Gastroesophageal sphincter (tissue), 4 donors: ENCODE data around the gene MYT1. TPM values are rescaled to one million over a fixed set of nuclear protein-coding genes. Genes with fewer than 3 reads are reported as not detected.

Experiments used
- ATAC-seq: fragments of 150-250 bp; one replicate; pipeline ENCODE4 v1.9.1; 2016; ENCODE audit warnings: mild to moderate bottlenecking, moderate library complexity
- H3K27ac ChIP-seq, 4 donors: fragments of 200-600 bp; sonication (generic) in 3 of 4; 1 replicate in 3 of 4; 2 replicates in 1 of 4; pipeline ENCODE4 v1.5.1; 2016 to 2019
- H3K27me3 ChIP-seq: fragments of 200-600 bp; sonication (generic); one replicate; pipeline ENCODE4 v1.5.1; 2019
- H3K36me3 ChIP-seq, 2 donors: fragments of 200-600 bp; sonication (generic); one replicate each; pipeline ENCODE4 v1.5.1; 2019; ENCODE audit warnings: control low read depth in 1 of 2
- H3K4me1 ChIP-seq, 3 donors: fragments of 200-600 bp; sonication (generic); 1 replicate in 2 of 3; 2 replicates in 1 of 3; pipeline ENCODE4 v1.5.1; 2016 to 2019; ENCODE audit warnings: control low read depth in 2 of 3
- H3K4me3 ChIP-seq, 2 donors: fragments of 200-600 bp; sonication (generic); one replicate each; pipeline ENCODE4 v1.5.1; 2019; ENCODE audit warnings: mild to moderate bottlenecking in 1 of 2, moderate library complexity in 1 of 2
- H3K9me3 ChIP-seq, 3 donors: fragments of 200-600 bp; sonication (generic); one replicate each; pipeline ENCODE4 v1.5.1; 2017 to 2019; ENCODE audit warnings: control low read depth in 2 of 3
- EP300 ChIP-seq: sonication (generic); formaldehyde crosslinking; IDR thresholded peaks from one replicate; pipeline ENCODE4 v1.6.1; 2017; ENCODE audit warnings: antibody characterized with exemption, mild to moderate bottlenecking
- POLR2A ChIP-seq, 2 donors: fragments of 450-650 bp; IDR thresholded peaks; one replicate each; pipeline ENCODE4 v1.6.1; 2017; ENCODE audit warnings: antibody characterized with exemption in 2 of 2, mild to moderate bottlenecking in 2 of 2, moderate library complexity in 1 of 2
- POLR2AphosphoS5 ChIP-seq: sonication (generic); formaldehyde crosslinking; IDR thresholded peaks from one replicate; pipeline ENCODE4 v1.6.1; 2017; ENCODE audit warnings: antibody characterized with exemption
- WGBS, 2 donors: methylation state at CpG; one replicate each; pipeline ENCODE4 v1.1.5; 2018; ENCODE audit warnings: low coverage in 1 of 2; 5-methylcytosine and 5-hydroxymethylcytosine counted together
- total RNA-seq, 4 donors: library from RNA; depleted of rRNA; stranded (reverse); fragments of >200 nt; gene quantifications; one replicate each; pipeline ENCODE4 v1.1.0, GENCODE V29; 2016
- TF ChIP-seq, protein P1 (sequence below), 4 experiments: fragments of 200-600 bp in 2 of 4; fragments of 450-650 bp in 2 of 4; sonication (generic) in 1 of 4; IDR thresholded peaks; one replicate each; pipeline ENCODE4 v1.5.1; 2017 to 2019; ENCODE audit warnings: antibody characterized with exemption in 4 of 4, mild to moderate bottlenecking in 2 of 4, moderate library complexity in 2 of 4

The MYT1 gene
- total RNA-seq, 4 donors from 2014 or later = 0.04 to 0.27 TPM; not detected in 2

DNA sequence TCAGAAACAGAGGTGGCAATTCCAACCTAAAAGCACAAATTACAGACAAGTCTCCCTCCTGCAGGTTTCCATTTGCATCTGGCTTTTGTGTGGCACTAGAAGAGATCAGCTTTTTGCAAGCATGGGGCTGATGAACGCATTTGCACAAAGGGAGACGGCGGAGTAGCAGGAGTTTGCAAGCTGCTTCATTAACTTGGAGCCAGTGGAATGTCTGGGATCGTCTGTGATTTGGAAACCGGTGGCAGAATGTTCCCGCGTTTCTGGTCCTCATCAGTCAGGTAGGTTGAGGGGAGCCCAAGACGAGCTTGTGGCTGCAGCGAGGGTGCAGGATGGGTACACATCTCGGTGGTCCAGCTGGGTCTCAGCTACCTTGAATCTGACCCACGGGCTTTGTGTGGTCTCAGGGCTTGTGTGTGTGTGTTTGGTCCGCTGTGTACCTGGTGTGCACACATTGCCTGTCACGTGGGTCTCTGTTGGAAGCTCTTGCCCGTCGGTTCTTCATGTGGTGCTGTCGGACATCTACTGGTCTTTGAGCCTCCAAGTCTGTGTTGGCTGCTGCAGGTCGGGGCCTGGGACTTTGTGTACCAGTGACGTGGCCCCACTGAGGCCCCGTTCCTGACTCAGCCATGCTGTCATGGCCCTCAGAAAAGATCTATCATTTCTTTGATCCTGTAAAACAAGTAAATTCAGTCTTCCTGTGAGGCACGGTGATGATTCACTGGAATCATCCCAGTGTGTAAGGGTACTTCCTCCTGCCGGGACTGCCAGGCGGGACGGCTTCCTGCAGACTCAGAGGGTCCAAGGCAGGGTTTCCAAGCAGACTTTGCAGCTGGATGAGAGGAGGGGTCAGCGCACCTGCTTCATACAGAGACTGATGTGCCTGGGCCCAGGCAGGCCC is 12.4 kb upstream of the MYT1 start:
- no peak for ATAC-seq
- Histone ChIP-seq H3K36me3 (no peaks in the 10 kb centered on the region), H3K27ac (no peak overlapping the region), H3K4me1 (no peaks in the 10 kb centered on the region), H3K9me3 (no peaks in the 10 kb centered on the region), H3K4me3 (no peak overlapping the region), H3K27me3 (peaks cover 59% of the 10 kb centered on the region)
- WGBS, 2 donors = 69 to 77% methylated on average over 4 to 16 of the region's 24 CpGs
- TF ChIP-seq EP300 (no peak), POLR2A (IDR thresholded peaks at IDR 0.05) (no peak), POLR2AphosphoS5 (no peak)
- TF ChIP-seq, protein P1, sequence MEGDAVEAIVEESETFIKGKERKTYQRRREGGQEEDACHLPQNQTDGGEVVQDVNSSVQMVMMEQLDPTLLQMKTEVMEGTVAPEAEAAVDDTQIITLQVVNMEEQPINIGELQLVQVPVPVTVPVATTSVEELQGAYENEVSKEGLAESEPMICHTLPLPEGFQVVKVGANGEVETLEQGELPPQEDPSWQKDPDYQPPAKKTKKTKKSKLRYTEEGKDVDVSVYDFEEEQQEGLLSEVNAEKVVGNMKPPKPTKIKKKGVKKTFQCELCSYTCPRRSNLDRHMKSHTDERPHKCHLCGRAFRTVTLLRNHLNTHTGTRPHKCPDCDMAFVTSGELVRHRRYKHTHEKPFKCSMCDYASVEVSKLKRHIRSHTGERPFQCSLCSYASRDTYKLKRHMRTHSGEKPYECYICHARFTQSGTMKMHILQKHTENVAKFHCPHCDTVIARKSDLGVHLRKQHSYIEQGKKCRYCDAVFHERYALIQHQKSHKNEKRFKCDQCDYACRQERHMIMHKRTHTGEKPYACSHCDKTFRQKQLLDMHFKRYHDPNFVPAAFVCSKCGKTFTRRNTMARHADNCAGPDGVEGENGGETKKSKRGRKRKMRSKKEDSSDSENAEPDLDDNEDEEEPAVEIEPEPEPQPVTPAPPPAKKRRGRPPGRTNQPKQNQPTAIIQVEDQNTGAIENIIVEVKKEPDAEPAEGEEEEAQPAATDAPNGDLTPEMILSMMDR (IDR thresholded peaks at IDR 0.05) = no peak

DNA sequence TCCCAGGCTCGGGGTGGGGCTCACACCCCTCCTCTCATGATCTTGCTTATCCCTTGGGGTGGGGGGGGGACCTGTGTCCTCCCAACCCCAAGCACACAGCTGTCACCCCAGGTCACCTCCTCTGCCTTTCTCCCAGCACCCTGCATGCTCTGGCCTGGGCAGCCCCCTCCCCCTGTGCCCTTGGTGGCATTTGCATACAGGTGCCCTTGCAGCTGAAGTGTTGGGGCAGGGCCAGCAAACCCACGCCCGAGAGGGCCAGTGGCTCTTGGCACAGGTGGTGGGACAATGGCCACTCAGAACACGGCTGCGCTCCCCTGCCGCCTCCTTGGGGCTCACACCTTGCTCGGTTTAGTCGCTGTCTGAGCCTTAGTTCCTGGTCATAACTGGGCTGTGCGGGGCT is 11.3 kb upstream of the MYT1 start:
- H3K27me3 ChIP-seq = peaks cover 59% of the 10 kb centered on the region
- H3K4me1 ChIP-seq = no peaks in the 10 kb centered on the region
- no peak overlapping the region for H3K4me3 ChIP-seq
- no peak overlapping the region for H3K27ac ChIP-seq
- H3K36me3 ChIP-seq = no peaks in the 10 kb centered on the region
- TF ChIP-seq POLR2A (IDR thresholded peaks at IDR 0.05) (no peak), EP300 (no peak), POLR2AphosphoS5 (no peak)
- TF ChIP-seq, protein P1 (IDR thresholded peaks at IDR 0.05) = no peak
- ATAC-seq = no peak
- H3K9me3 ChIP-seq = no peaks in the 10 kb centered on the region
- no CpG with 5 or more reads among the region's 9 CpGs for WGBS, 2 donors

DNA sequence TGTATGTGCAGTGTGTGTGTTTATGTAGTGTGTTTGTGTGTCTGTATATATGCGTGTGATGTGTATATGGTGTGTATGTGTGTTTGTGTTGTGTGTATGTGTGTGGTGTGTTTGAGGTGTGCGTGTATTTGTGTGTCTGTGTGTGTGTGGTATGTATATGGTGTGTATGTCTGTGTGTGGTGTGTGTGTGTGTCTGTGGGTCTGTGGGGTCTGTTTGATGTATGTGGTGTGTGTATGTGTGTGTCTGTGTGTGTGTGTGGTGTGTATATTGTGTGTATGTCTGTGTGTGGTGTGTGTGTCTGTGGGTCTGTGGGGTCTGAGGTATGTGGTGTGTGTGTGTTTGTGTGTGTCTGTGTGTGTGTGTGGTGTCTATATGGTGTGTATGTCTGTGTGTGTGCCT is 10.8 kb upstream of the MYT1 start:
- peaks cover 61% of the 10 kb centered on the region for H3K27me3 ChIP-seq

DNA sequence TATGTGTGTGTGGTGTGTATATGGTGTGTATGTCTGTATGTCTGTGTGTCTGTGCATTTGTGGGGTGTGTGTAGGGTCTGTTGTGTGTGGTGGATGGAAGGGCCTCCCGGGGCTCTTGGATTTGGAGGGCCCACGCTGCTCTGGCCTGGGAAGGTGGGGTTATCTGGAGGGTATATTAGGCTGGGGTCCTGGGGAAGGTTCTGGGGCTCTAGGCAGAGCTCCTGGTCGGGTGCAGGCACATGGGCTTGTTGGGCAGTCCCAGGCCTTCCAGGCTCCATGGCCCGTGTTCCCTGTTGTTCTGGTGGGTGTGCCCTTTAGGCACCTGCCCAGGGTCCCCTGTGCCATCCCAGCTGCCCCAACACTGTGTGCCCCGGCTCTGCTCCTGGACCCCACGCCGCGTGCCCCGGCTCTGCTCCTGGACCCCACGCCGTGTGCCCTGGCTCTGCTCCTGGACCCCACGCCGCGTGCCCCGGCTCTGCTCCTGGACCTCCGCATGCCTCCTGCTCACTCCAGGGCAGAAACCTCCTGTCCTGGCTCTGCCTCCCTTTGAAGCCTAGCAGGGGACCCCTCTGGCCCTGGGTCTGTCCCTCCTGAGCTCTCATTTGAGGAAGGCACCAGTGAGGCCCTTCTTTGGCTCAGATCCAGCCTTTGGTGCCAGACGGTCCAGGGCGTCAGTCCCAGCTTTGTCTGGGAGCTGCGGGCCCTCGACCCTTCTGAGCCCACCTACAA is 10.2 kb upstream of the MYT1 start:
- no peaks in the 10 kb centered on the region for H3K36me3 ChIP-seq
- peaks cover 67% of the 10 kb centered on the region for H3K27me3 ChIP-seq
- H3K27ac ChIP-seq = no peak overlapping the region
- TF ChIP-seq, protein P1 (IDR thresholded peaks at IDR 0.05) = no peak
- no peak for TF ChIP-seq POLR2AphosphoS5
- TF ChIP-seq EP300 = no peak
- TF ChIP-seq POLR2A (IDR thresholded peaks at IDR 0.05) = no peak
- no peak overlapping the region for H3K4me3 ChIP-seq
- 82% methylated on average over 2 of the region's 20 CpGs; no CpG with 5 or more reads in 1 of the 2 donors for WGBS, 2 donors
- no peak for ATAC-seq
- H3K4me1 ChIP-seq = no peaks in the 10 kb centered on the region
- H3K9me3 ChIP-seq = no peaks in the 10 kb centered on the region

More for the DNA sequence above, 10.8 kb upstream of the MYT1 start:
- no peaks in the 10 kb centered on the region for H3K36me3 ChIP-seq
- no peaks in the 10 kb centered on the region for H3K4me1 ChIP-seq
- WGBS, 2 donors = 83 to 100% methylated on average over 1 to 2 of the region's 2 CpGs
- H3K27ac ChIP-seq = no peak overlapping the region
- no peak overlapping the region for H3K4me3 ChIP-seq
- no peaks in the 10 kb centered on the region for H3K9me3 ChIP-seq
- ATAC-seq = no peak
- TF ChIP-seq POLR2AphosphoS5 = no peak
- TF ChIP-seq, protein P1 (IDR thresholded peaks at IDR 0.05) = no peak
- no peak for TF ChIP-seq POLR2A (IDR thresholded peaks at IDR 0.05)
- no peak for TF ChIP-seq EP300
